KOPT-K1 (cell line): ENCODE results near the gene FGF23.

Experiments
- H3K27ac ChIP-seq: fragments of 200-600 bp; sonication (generic); 2 replicates; pipeline ENCODE4 v1.5.1; 2016; ENCODE audit warnings: antibody characterized with exemption, mild to moderate bottlenecking, low read depth, low read length; ENCODE audit not compliant: poor library complexity, severe bottlenecking
- H3K36me3 ChIP-seq: fragments of 200-600 bp; sonication (generic); 2 replicates; pipeline ENCODE4 v1.5.1; 2017; ENCODE audit warnings: antibody characterized with exemption, mild to moderate bottlenecking, low read length, moderate library complexity; ENCODE audit not compliant: insufficient read depth
- H3K9me3 ChIP-seq: fragments of 200-600 bp; sonication (generic); 2 replicates; pipeline ENCODE4 v1.5.1; 2017; ENCODE audit warnings: antibody characterized with exemption, low read length, mild to moderate bottlenecking; ENCODE audit not compliant: insufficient read depth, poor library complexity, severe bottlenecking

The FGF23 gene

GRCh38 chr12:4355156-4356040 is 24.1 kb downstream of the FGF23 start:
- peaks cover 27% of the 10 kb centered on the region for H3K36me3 ChIP-seq
- peaks cover 9% of the 10 kb centered on the region for H3K9me3 ChIP-seq
- H3K27ac ChIP-seq, result no peak overlapping the region

DNA sequence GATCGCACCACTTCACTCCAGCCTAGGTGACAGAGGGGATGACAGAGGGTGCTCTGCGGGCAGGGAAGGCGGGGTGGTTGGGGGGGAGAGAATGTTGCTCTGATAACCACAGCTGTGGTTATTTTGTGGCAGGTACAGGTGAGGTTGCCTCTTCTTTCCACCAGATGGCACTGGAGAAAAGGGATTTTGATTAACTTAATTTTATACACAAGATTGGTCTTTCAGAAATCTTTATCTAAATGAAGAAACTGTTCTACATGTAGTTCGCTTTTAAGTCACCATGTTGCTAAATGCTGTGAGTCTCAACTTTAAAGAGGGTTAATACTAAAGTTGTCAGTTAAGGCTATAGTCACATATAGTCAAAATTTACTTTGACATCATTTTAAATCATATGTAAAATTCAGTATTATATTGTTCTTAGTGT is 25.7 kb downstream of the FGF23 start:
- peaks cover 27% of the 10 kb centered on the region for H3K36me3 ChIP-seq
- H3K27ac ChIP-seq, result no peak overlapping the region

GRCh38 chr12:4346931-4347330 is 32.6 kb downstream of the FGF23 start:
- H3K36me3 ChIP-seq, result peaks cover 11% of the 10 kb centered on the region

More for the DNA sequence above, 25.7 kb downstream of the FGF23 start:
- no peaks in the 10 kb centered on the region for H3K9me3 ChIP-seq

GRCh38 chr12:4331842-4332241 is 47.7 kb downstream of the FGF23 start:
- Histone ChIP-seq H3K9me3 (no peaks in the 10 kb centered on the region), H3K27ac (no peak overlapping the region), H3K36me3 (peaks cover 14% of the 10 kb centered on the region)

More at GRCh38 chr12:4346931-4347330, 32.6 kb downstream of the FGF23 start:
- no peaks in the 10 kb centered on the region for H3K9me3 ChIP-seq
- no peak overlapping the region for H3K27ac ChIP-seq

GRCh38 chr12:4331221-4331620 is 48.3 kb downstream of the FGF23 start:
- Histone ChIP-seq H3K27ac (no peak overlapping the region), H3K36me3 (peaks cover 9% of the 10 kb centered on the region; the same call in 1 of the 2 replicates), H3K9me3 (no peaks in the 10 kb centered on the region)

GRCh38 chr12:4330203-4330602 is 49.3 kb downstream of the FGF23 start:
- no peak overlapping the region for H3K27ac ChIP-seq
- no peaks in the 10 kb centered on the region for H3K9me3 ChIP-seq
- peaks cover 6% of the 10 kb centered on the region; the same call in 1 of the 2 replicates for H3K36me3 ChIP-seq

DNA sequence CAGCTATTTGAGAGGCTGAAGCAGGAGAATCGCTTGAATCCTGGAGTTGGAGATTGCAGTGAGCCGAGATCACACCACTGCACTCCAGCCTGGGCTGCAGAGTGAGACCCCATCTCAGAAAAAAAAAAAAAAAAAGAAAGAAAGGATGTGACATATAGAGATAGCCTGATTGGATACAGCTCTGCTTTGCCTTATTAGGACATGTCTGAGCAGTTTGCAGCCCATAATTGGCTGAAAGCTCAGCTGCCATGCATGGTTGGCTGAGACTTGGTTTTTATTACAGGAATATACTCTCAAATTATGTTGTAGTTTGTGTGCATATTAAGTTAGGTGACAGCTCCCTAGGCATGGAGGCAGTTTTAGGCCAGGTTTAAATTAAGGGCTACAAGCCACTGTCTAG is 52.2 kb downstream of the FGF23 start:
- Histone ChIP-seq H3K9me3 (no peaks in the 10 kb centered on the region), H3K27ac (no peak overlapping the region), H3K36me3 (peaks cover 6% of the 10 kb centered on the region; the same call in 1 of the 2 replicates)

DNA sequence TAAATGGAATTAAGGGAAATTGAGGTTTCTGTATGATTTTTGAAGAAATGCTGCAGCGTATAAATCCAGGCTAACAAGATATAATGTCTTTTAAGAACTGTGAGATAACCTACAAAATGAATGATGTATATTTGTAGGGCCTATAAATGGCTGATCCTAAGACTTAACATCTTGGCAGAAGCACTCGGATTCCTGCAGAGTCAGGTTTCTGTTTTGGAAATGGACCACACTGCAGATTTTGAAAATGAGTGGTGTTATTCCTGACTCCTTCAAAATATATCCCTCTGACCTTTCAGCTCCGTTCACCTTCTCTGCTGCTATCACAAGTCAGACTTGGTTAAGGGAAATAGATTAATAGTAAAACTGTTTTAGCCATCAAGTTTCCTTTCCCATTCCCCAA is 53.5 kb downstream of the FGF23 start:
- peaks cover 6% of the 10 kb centered on the region; the same call in 1 of the 2 replicates for H3K36me3 ChIP-seq
- no peak overlapping the region for H3K27ac ChIP-seq

GRCh38 chr12:4324366-4324765 is 55.1 kb downstream of the FGF23 start:
- Histone ChIP-seq H3K36me3 (peaks cover under 1% of the 10 kb centered on the region; the same call in 1 of the 2 replicates), H3K9me3 (no peaks in the 10 kb centered on the region), H3K27ac (no peak overlapping the region)

More for the DNA sequence above, 53.5 kb downstream of the FGF23 start:
- H3K9me3 ChIP-seq, result no peaks in the 10 kb centered on the region

DNA sequence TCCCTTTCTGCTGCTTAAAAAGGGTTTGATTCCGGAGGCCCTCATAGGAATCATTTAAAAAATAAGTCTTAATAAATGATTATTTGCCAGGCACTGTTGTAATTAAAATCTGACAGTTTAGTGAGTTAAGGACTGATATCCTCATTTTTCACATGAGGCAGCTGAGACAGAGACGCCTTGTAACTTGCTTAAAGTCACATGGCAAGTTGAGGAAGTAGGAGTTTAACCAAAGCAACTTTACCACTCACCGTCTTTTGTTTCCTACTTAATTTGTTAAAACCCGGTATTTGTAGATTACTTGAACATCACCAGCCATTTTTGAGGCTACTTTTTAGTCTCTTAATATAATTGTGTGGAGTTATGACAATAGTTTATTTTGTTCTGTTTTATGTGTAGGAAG is 56.1 kb downstream of the FGF23 start:
- no peaks in the 10 kb centered on the region for H3K9me3 ChIP-seq
- no peaks in the 10 kb centered on the region for H3K36me3 ChIP-seq
- no peak overlapping the region for H3K27ac ChIP-seq

DNA sequence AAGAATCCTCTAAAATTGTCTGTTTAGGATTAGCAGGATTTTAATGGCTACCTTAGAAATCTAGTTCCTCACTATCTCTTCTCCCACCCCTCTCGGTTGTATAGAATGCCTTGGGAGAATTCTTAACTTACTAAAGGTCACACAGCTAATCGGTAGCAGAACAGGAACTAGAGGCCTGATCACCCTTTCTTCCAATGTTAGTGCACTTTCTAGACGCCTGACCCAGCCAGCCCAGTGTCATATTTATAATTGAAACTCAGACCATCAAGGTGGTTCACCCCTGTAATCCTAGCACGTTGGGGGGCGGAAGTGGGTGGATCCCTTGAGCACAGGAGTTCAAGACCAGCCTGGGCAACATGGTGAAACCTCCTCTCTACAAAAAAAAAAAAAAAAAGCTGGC is 56.8 kb downstream of the FGF23 start:
- Histone ChIP-seq H3K36me3 (no peaks in the 10 kb centered on the region), H3K9me3 (no peaks in the 10 kb centered on the region), H3K27ac (no peak overlapping the region)

DNA sequence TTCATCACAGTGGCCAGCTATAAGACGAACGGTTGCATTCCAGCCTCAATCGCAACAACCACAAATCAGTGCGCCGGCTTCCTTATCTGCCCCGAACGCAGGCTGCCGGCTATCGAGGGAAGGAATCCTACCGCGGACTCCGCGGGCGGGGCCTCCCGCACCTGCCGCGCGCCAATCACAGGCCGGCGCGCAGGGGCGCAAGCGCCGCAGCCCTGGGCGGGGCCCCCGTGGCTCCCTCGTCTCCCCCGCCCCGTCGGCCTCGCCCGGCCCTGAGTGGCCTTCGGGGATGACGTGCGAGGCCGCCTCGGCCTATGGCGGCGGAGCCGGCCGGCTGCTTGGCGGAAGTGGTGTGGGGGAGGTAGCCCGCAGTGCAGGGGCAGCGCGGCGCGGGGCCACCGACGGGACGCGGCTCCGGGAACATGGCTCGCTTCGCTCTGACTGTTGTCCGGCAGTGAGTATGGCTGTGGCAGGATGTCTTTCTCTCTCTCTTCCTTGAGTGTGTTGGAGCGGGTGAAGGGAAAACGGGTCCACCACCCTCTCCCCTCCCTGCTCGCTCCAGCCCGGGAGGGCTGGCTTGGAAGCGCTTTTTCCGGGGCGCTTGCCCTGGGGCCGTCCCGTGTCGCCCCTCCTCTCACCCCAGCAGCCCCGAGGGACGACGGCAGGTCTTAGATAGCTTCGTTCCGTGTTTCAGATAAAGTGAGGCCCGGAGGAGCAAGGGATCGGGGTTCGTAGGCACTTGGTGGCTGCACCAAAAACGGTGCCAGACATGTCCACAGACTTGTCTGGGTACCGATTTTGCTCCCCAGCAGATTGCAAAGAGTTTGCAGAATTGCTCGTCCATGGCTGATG is 58.4 kb downstream of the FGF23 start, which contains the start of gene TIGAR:
Gene TIGAR (plus strand): TSS at position 361 of the 849 bp plus-strand sequence. CDS start 59 bp downstream, at position 420.
- Histone ChIP-seq H3K36me3 (no peaks in the 10 kb centered on the region), H3K9me3 (no peaks in the 10 kb centered on the region), H3K27ac (peak within 1 kb of the TSS; percentile 54)

- Histone ChIP-seq H3K9me3 (no peaks in the 10 kb centered on the region), H3K36me3 (no peaks in the 10 kb centered on the region), H3K27ac (peak overlapping the region; percentile 54)
These were observed 59.0 kb downstream of the FGF23 start for GRCh38 chr12:4320497-4320852.
